HEK293 (cell line): Measurements from ENCODE around the gene KLHL11.

Experiments
- CTCF ChIA-PET: fragments of 350-600 bp; formaldehyde crosslinking; extraction: SDS; loops from one replicate; lab custom pipeline; 2021; ENCODE audit warnings: antibody characterized with exemption; lab: Yijun Ruan, JAX
- POLR2A ChIA-PET: fragments of 300-600 bp; formaldehyde crosslinking; extraction: SDS; loops from one replicate; lab custom pipeline; 2020; ENCODE audit warnings: antibody characterized with exemption, inconsistent platforms; lab: Yijun Ruan, JAX
- H3K27ac ChIP-seq: fragments of 200-500 bp; sonication (Bioruptor generic); 2 replicates; pipeline ENCODE4 v1.5.1; 2014; ENCODE audit warnings: low read depth, low read length, control low read depth, inconsistent platforms; ENCODE audit errors: extremely low read depth
- H3K36me3 ChIP-seq, 2 experiments: fragments of 200-500 bp in 1 of 2; sonication (Bioruptor generic) in 1 of 2; 1 replicate in 1 of 2; 2 replicates in 1 of 2; pipeline ENCODE4 v1.5.1; 2014 to 2017; ENCODE audit warnings: inconsistent platforms in 2 of 2, low read length in 2 of 2; ENCODE audit not compliant: control insufficient read depth in 2 of 2, insufficient read depth in 1 of 2
- H3K4me1 ChIP-seq: fragments of 200-500 bp; sonication (Bioruptor generic); 2 replicates; pipeline ENCODE4 v1.5.1; 2014; ENCODE audit warnings: mild to moderate bottlenecking, low read length, inconsistent platforms; ENCODE audit not compliant: control insufficient read depth, insufficient read depth
- H3K4me3 ChIP-seq: 2 replicates; pipeline ENCODE4 v1.5.1; 2011; ENCODE audit warnings: low read depth, mild to moderate bottlenecking, control low read depth, low read length, moderate library complexity
- H3K9me3 ChIP-seq: fragments of 200-500 bp; sonication (Bioruptor generic); 2 replicates; pipeline ENCODE4 v1.5.1; 2014; ENCODE audit warnings: low read depth, low read length, inconsistent platforms; ENCODE audit not compliant: control insufficient read depth, insufficient read depth
- KLF10 ChIP-seq: fragments of 450-650 bp; IDR thresholded peaks from 2 replicates; pipeline ENCODE4 v1.5.1; 2018; ENCODE audit warnings: missing biosample characterization, mild to moderate bottlenecking, missing genetic modification characterization
- MYNN ChIP-seq: fragments of 450-650 bp; formaldehyde crosslinking; IDR thresholded peaks from 2 replicates; pipeline ENCODE4 v1.5.1; 2016; ENCODE audit warnings: missing biosample characterization, missing genetic modification characterization, borderline replicate concordance
- SP7 ChIP-seq: fragments of 450-650 bp; formaldehyde crosslinking; IDR thresholded peaks from 2 replicates; pipeline ENCODE4 v1.5.1; 2016; ENCODE audit warnings: missing biosample characterization, missing genetic modification characterization
- ZFP41 ChIP-seq: fragments of 450-650 bp; formaldehyde crosslinking; IDR thresholded peaks from 2 replicates; pipeline ENCODE4 v1.5.1; 2016; ENCODE audit warnings: missing biosample characterization, missing genetic modification characterization, borderline replicate concordance
- ZNF324 ChIP-seq: fragments of 450-650 bp; formaldehyde crosslinking; IDR thresholded peaks from 2 replicates; pipeline ENCODE4 v1.5.1; 2016; ENCODE audit warnings: missing biosample characterization, missing genetic modification characterization
- ZNF335 ChIP-seq: fragments of 450-650 bp; formaldehyde crosslinking; conservative IDR thresholded peaks from 2 replicates; pipeline ENCODE4 v1.5.1; 2016; ENCODE audit warnings: missing biosample characterization, missing genetic modification characterization
- ZNF558 ChIP-seq: fragments of 450-650 bp; formaldehyde crosslinking; IDR thresholded peaks from 2 replicates; pipeline ENCODE4 v1.5.1; 2016; ENCODE audit warnings: missing biosample characterization, missing genetic modification characterization
- ZNF561 ChIP-seq: fragments of 450-650 bp; IDR thresholded peaks from 2 replicates; pipeline ENCODE4 v1.5.1; 2018; ENCODE audit warnings: missing biosample characterization, missing genetic modification characterization, borderline replicate concordance
- ZNF596 ChIP-seq: fragments of 450-650 bp; IDR thresholded peaks from 2 replicates; pipeline ENCODE4 v1.5.0; 2018; ENCODE audit warnings: missing biosample characterization, mild to moderate bottlenecking, missing genetic modification characterization, moderate library complexity
- ZNF626 ChIP-seq: fragments of 450-650 bp; sonication (Bioruptor Pico); formaldehyde crosslinking; IDR thresholded peaks from 2 replicates; pipeline ENCODE4 v1.5.1; 2018; ENCODE audit warnings: missing biosample characterization, missing genetic modification characterization, inconsistent platforms
- ZNF664 ChIP-seq: fragments of 450-650 bp; formaldehyde crosslinking; IDR thresholded peaks from 2 replicates; pipeline ENCODE4 v1.5.1; 2016; ENCODE audit warnings: missing biosample characterization, missing genetic modification characterization
- ZNF843 ChIP-seq: fragments of 450-650 bp; formaldehyde crosslinking; IDR thresholded peaks from 2 replicates; pipeline ENCODE4 v1.5.1; 2016; ENCODE audit warnings: missing biosample characterization, missing genetic modification characterization
- ZSCAN23 ChIP-seq: fragments of 450-650 bp; formaldehyde crosslinking; IDR thresholded peaks from 2 replicates; pipeline ENCODE4 v1.5.1; 2016; ENCODE audit warnings: missing biosample characterization, missing genetic modification characterization
- TF ChIP-seq, protein P1 (sequence below): fragments of 450-650 bp; formaldehyde crosslinking; IDR thresholded peaks from 2 replicates; pipeline ENCODE4 v1.5.1; 2017; ENCODE audit warnings: missing biosample characterization, missing genetic modification characterization
- TF ChIP-seq, protein P2 (sequence below): fragments of 450-650 bp; formaldehyde crosslinking; IDR thresholded peaks from 2 replicates; pipeline ENCODE4 v1.5.1; 2016; ENCODE audit warnings: missing biosample characterization, missing genetic modification characterization
- TF ChIP-seq, protein P3 (sequence below): fragments of 450-650 bp; formaldehyde crosslinking; IDR thresholded peaks from 2 replicates; pipeline ENCODE4 v1.5.1; 2016; ENCODE audit warnings: missing biosample characterization, missing genetic modification characterization
- TF ChIP-seq, protein P4 (sequence below): fragments of 450-650 bp; formaldehyde crosslinking; IDR thresholded peaks from 2 replicates; pipeline ENCODE4 v1.5.1; 2016; ENCODE audit warnings: missing biosample characterization, missing genetic modification characterization
- TF ChIP-seq, protein P5 (sequence below): fragments of 450-650 bp; IDR thresholded peaks from 2 replicates; pipeline ENCODE4 v1.5.1; 2018; ENCODE audit warnings: missing biosample characterization, mild to moderate bottlenecking, missing genetic modification characterization

KLHL11 gene

DNA sequence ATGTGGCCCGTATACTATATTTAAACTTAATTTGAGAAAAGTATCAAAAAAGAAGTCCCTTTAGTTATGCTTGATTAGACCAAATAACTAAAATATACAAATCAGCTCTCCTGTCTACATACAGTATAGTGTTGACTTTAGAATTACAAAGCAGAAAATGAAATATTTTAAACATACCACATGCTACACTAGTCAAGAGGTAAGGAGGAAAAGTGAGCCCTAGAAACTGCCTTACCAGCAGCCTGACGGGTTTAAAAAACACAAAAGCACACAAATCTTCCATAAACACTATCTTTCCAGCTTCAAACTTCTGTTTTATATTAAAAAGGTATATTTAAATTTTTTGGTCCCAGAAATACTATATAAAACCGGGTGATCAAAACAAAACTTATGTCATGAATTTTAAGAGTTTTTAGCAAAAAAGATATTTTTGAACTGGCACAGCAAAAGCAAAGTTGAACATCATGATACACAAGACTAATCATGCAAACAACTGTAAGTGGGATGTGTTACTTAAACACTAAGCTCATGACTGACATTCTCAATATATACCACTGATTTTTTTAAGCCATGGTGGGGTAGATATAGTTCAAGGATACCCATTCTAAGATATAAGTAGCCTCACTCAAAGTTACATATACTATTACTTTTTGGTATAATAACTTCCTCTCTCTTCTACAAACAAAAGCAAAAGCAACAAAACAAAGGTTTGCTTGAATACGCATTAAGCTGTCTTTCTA, 15.8 kb downstream of the KLHL11 start:
- Histone ChIP-seq H3K4me3 (no peak overlapping the region), H3K9me3 (no peaks in the 10 kb centered on the region), H3K4me1 (peaks cover 19% of the 10 kb centered on the region), H3K36me3 (peaks cover 16 to 22% of the 10 kb centered on the region in 2 experiments; a peak in 2 of 3 replicates), H3K27ac (no peak overlapping the region)
- CTCF ChIA-PET = interaction anchor here (0.6 to 1.6 kb wide), 5 partner anchors 10 to 112 kb away, joined by 3 to 4 read pairs (median 3); no protein-coding TSS in a partner anchor
- POLR2A ChIA-PET = interaction anchor here (0.5 to 1.4 kb wide), 5 partner anchors 15 to 171 kb away, joined by 3 to 4 read pairs (median 3); partner anchors contain the start of genes EIF1, JUP and KLHL11
- TF ChIP-seq ZSCAN23 (tag by site-specific recombination) (no peak), ZNF626 (tag by site-specific recombination) (no peak), ZNF335 (tag by site-specific recombination) (0 out of 2 replicates have a peak, but pooled peaks have one; percentile 33), KLF10 (tag by site-specific recombination) (no peak)
- TF ChIP-seq, protein P1, sequence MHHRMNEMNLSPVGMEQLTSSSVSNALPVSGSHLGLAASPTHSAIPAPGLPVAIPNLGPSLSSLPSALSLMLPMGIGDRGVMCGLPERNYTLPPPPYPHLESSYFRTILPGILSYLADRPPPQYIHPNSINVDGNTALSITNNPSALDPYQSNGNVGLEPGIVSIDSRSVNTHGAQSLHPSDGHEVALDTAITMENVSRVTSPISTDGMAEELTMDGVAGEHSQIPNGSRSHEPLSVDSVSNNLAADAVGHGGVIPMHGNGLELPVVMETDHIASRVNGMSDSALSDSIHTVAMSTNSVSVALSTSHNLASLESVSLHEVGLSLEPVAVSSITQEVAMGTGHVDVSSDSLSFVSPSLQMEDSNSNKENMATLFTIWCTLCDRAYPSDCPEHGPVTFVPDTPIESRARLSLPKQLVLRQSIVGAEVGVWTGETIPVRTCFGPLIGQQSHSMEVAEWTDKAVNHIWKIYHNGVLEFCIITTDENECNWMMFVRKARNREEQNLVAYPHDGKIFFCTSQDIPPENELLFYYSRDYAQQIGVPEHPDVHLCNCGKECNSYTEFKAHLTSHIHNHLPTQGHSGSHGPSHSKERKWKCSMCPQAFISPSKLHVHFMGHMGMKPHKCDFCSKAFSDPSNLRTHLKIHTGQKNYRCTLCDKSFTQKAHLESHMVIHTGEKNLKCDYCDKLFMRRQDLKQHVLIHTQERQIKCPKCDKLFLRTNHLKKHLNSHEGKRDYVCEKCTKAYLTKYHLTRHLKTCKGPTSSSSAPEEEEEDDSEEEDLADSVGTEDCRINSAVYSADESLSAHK (tag by site-specific recombination) = peak; percentile 64

DNA sequence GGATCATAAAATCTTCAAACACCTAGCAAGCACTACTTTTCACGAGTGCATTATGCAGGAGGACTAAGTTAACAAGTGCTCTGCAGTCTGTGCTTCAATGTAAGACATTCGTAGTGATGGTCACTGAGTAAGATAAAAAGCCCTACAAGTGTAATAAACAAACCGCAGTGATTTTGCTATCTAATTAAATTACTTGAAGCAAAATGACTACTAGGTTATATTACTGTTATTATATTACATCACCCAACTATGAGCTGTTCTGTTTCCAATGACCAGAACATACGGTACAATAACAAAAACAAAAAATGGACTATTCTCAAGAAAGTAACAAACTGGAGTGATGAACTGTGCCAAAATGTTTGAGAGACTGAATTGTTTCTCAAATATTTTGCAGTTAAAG, 16.4 kb downstream of the KLHL11 start:
- ChIA-PET POLR2A (interaction anchor here (0.5 to 1.4 kb wide), 5 partner anchors 16 to 172 kb away, joined by 3 to 4 read pairs (median 3); partner anchors contain the start of genes EIF1, JUP and KLHL11), CTCF (interaction anchor here (0.8 to 1.6 kb wide), 5 partner anchors 11 to 112 kb away, joined by 3 to 4 read pairs (median 3); partner anchors contain the start of gene KLHL10)
- H3K4me1 ChIP-seq = peaks cover 19% of the 10 kb centered on the region
- H3K4me3 ChIP-seq = no peak overlapping the region
- H3K27ac ChIP-seq = no peak overlapping the region
- H3K36me3 ChIP-seq = peaks cover 16% of the 10 kb centered on the region in 2 experiments; a peak in 2 of 3 replicates
- H3K9me3 ChIP-seq = no peaks in the 10 kb centered on the region
- TF ChIP-seq ZNF664 (tag by site-specific recombination) (peak; percentile 88), ZNF324 (tag by site-specific recombination) (no peak), ZNF843 (tag by site-specific recombination) (0 out of 2 replicates have a peak, but pooled peaks have one; percentile 34), SP7 (tag by site-specific recombination) (peak; percentile 48; the same call in 1 of the 2 replicates), ZNF561 (tag by site-specific recombination) (peak; percentile 52; the same call in 1 of the 2 replicates), ZFP41 (no peak), MYNN (tag by site-specific recombination) (no peak), ZNF558 (no peak), ZNF596 (tag by site-specific recombination) (no peak)
- TF ChIP-seq, protein P2, sequence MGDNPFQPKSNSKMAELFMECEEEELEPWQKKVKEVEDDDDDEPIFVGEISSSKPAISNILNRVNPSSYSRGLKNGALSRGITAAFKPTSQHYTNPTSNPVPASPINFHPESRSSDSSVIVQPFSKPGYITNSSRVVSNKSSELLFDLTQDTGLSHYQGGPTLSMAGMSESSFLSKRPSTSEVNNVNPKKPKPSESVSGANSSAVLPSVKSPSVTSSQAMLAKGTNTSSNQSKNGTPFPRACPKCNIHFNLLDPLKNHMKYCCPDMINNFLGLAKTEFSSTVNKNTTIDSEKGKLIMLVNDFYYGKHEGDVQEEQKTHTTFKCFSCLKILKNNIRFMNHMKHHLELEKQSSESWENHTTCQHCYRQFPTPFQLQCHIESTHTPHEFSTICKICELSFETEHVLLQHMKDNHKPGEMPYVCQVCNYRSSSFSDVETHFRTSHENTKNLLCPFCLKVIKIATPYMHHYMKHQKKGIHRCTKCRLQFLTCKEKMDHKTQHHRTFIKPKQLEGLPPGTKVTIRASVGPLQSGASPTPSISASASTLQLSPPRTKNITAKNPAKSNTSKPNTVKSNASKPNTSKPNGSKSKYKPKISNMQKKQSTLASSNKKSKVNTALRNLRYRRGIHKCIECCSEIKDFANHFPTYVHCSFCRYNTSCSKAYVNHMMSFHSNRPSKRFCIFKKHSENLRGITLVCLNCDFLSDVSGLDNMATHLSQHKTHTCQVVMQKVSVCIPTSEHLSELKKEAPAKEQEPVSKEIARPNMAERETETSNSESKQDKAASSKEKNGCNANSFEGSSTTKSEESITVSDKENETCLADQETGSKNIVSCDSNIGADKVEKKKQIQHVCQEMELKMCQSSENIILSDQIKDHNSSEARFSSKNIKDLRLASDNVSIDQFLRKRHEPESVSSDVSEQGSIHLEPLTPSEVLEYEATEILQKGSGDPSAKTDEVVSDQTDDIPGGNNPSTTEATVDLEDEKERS (tag by site-specific recombination) = no peak
- TF ChIP-seq, protein P3, sequence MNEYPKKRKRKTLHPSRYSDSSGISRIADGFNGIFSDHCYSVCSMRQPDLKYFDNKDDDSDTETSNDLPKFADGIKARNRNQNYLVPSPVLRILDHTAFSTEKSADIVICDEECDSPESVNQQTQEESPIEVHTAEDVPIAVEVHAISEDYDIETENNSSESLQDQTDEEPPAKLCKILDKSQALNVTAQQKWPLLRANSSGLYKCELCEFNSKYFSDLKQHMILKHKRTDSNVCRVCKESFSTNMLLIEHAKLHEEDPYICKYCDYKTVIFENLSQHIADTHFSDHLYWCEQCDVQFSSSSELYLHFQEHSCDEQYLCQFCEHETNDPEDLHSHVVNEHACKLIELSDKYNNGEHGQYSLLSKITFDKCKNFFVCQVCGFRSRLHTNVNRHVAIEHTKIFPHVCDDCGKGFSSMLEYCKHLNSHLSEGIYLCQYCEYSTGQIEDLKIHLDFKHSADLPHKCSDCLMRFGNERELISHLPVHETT (tag by site-specific recombination) = no peak
- TF ChIP-seq, protein P4, sequence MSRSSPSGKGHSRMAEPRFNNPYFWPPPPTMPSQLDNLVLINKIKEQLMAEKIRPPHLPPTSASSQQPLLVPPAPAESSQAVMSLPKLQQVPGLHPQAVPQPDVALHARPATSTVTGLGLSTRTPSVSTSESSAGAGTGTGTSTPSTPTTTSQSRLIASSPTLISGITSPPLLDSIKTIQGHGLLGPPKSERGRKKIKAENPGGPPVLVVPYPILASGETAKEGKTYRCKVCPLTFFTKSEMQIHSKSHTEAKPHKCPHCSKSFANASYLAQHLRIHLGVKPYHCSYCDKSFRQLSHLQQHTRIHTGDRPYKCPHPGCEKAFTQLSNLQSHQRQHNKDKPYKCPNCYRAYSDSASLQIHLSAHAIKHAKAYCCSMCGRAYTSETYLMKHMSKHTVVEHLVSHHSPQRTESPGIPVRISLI = no peak
- TF ChIP-seq, protein P5, sequence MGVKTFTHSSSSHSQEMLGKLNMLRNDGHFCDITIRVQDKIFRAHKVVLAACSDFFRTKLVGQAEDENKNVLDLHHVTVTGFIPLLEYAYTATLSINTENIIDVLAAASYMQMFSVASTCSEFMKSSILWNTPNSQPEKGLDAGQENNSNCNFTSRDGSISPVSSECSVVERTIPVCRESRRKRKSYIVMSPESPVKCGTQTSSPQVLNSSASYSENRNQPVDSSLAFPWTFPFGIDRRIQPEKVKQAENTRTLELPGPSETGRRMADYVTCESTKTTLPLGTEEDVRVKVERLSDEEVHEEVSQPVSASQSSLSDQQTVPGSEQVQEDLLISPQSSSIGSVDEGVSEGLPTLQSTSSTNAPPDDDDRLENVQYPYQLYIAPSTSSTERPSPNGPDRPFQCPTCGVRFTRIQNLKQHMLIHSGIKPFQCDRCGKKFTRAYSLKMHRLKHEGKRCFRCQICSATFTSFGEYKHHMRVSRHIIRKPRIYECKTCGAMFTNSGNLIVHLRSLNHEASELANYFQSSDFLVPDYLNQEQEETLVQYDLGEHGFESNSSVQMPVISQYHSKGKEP = 0 out of 2 replicates have a peak, but pooled peaks have one; percentile 2
